Upper lobe of left lung (tissue), 6 donors: ENCODE measurements around the gene MEX3D. TPM values are rescaled to one million over a fixed set of nuclear protein-coding genes. Genes with fewer than 3 reads are reported as not detected.

Experiments
- ATAC-seq, 2 donors: fragments of 200-7000 bp; cut with Tn5 transposase; one replicate each; pipeline ENCODE4 v1.9.1; 2022; ENCODE audit warnings: mild to moderate bottlenecking in 2 of 2, moderate library complexity in 2 of 2; ENCODE audit not compliant: low FRiP score in 2 of 2
- DNase-seq, 2 donors: peaks; one replicate each; pipeline ENCODE4 v3.0.0-alpha.2; 2019 to 2020
- H3K27ac ChIP-seq, 4 donors: fragments of 200-600 bp; sonication (generic); one replicate each; pipeline ENCODE4 v1.5.1; 2016 to 2019
- H3K27me3 ChIP-seq, 4 donors: fragments of 200-600 bp; sonication (generic); one replicate each; pipeline ENCODE4 v1.5.1; 2017 to 2019
- H3K36me3 ChIP-seq, 4 donors: fragments of 200-600 bp; sonication (generic); one replicate each; pipeline ENCODE4 v1.5.1; 2016 to 2019
- H3K4me1 ChIP-seq, 4 donors: fragments of 200-600 bp; sonication (generic); one replicate each; pipeline ENCODE4 v1.5.1; 2018 to 2019
- H3K4me3 ChIP-seq, 4 donors: fragments of 200-600 bp; sonication (generic); one replicate each; pipeline ENCODE4 v1.5.1; 2017 to 2019; ENCODE audit warnings: mild to moderate bottlenecking in 2 of 4, moderate library complexity in 1 of 4
- H3K9me3 ChIP-seq, 4 donors: fragments of 200-600 bp; sonication (generic); one replicate each; pipeline ENCODE4 v1.5.1; 2018 to 2019
- EP300 ChIP-seq, 4 donors: sonication (generic); formaldehyde crosslinking; IDR thresholded peaks; one replicate each; pipeline ENCODE4 v1.5.1; 2017; ENCODE audit warnings: antibody characterized with exemption in 4 of 4, control low read depth in 2 of 4
- POLR2A ChIP-seq, 4 donors: fragments of 450-650 bp; IDR thresholded peaks; one replicate each; pipeline ENCODE4 v1.5.1; 2016 to 2017; ENCODE audit warnings: antibody characterized with exemption in 4 of 4, mild to moderate bottlenecking in 2 of 4
- POLR2AphosphoS5 ChIP-seq, 2 donors: sonication (generic); formaldehyde crosslinking; IDR thresholded peaks; one replicate each; pipeline ENCODE4 v1.5.1; 2017; ENCODE audit warnings: antibody characterized with exemption in 2 of 2
- WGBS, 2 donors: methylation state at CpG; one replicate each; pipeline ENCODE4 v1.1.5; 2017 to 2018; 5-methylcytosine and 5-hydroxymethylcytosine counted together
- total RNA-seq, 6 donors: library from RNA; depleted of rRNA in 4 of 6; stranded (reverse); fragments of >200 nt in 4 of 6; gene quantifications; one replicate each; pipeline versions ENCODE4 v1.1.0 to v1.2.1, GENCODE V29; 2016 to 2021
- TF ChIP-seq, protein P1 (sequence below), 6 experiments: fragments of 450-650 bp in 4 of 6; fragments of 200-600 bp in 2 of 6; sonication (generic) in 2 of 6; IDR thresholded peaks; one replicate each; pipeline ENCODE4 v1.5.1; 2016 to 2019; ENCODE audit warnings: antibody characterized with exemption in 6 of 6
- donor health status: DM: no; HTN: no; CAD: no; lungs with moderate emphysema.
- donor health status: DM: no; HTN: yes; CAD: no; lungs with severe emphysema.

Gene MEX3D
- total RNA-seq, 6 donors from 2014 or later: 18.0 to 43.7 (median 26.5) TPM

DNA sequence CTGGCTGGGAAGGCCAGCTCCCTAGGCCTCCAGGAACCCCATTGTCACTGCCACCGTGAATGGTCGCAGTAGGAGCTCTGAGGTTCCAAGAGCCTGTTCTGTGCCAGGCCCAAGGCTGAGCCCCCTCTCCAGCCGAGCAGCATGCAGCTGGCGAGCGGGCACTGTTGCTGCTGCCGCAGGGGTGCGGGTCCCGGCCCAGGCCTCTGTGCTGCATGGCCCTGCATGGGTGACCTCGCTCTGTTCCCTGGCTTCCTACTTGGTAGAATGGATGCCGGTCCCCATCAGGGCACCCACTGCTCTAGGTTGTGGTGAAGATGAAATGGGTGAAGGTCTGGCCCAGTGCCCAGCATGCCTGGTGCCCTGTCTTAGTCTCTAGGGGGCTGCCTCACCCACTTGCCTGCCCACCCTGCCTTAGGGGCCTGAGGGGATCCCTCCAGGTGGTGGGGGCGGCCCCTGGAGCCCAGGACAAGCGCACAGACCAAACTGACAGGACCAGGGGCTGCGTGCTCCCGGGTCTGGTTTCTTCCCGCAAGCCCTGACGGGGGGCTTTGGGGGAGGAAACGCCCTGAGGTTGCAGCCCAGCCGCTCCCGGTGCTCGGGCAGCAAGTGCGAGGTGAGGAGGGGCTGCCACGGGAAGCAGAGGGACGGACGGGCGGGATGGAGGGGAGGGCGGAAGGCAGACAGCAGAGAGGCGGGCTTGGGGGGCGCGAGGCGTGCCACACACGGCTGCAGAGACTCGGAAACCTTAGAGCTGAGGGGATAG is 45.9 kb upstream of the MEX3D start:
- TF ChIP-seq, protein P1, sequence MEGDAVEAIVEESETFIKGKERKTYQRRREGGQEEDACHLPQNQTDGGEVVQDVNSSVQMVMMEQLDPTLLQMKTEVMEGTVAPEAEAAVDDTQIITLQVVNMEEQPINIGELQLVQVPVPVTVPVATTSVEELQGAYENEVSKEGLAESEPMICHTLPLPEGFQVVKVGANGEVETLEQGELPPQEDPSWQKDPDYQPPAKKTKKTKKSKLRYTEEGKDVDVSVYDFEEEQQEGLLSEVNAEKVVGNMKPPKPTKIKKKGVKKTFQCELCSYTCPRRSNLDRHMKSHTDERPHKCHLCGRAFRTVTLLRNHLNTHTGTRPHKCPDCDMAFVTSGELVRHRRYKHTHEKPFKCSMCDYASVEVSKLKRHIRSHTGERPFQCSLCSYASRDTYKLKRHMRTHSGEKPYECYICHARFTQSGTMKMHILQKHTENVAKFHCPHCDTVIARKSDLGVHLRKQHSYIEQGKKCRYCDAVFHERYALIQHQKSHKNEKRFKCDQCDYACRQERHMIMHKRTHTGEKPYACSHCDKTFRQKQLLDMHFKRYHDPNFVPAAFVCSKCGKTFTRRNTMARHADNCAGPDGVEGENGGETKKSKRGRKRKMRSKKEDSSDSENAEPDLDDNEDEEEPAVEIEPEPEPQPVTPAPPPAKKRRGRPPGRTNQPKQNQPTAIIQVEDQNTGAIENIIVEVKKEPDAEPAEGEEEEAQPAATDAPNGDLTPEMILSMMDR (IDR thresholded peaks at IDR 0.05): no peak
- TF ChIP-seq EP300 (IDR thresholded peaks at IDR 0.05) (no peak), POLR2AphosphoS5 (IDR thresholded peaks at IDR 0.05) (no peak), POLR2A (IDR thresholded peaks at IDR 0.05) (no peak)
- H3K4me1 ChIP-seq: peaks cover 0 to 2% (median 0%) of the 10 kb centered on the region in 4 donors

DNA sequence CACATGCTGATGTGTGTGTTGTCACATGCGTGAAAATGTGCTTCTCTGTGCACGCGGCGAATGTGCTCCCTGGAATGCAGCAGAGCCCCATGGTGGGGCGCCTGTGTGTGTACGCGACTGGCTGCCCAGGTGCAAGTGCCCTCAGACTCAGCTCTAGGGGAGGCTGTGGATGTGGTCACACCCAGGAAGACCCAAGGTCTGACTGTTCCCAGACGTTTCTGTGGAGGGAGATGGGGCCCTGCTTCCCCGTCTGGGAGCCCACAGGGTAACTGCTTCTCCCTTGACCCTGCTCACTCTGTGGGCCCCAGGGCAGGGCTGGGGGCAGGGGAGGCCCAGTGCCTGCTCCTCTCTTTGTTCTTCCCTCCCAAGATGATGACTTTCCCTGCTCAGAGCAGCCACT is 45.0 kb upstream of the MEX3D start:
- Histone ChIP-seq H3K9me3 (no peaks in the 10 kb centered on the region), H3K4me1 (peaks cover 0 to 10% (median 2%) of the 10 kb centered on the region in 4 donors), H3K27me3 (no peaks in the 10 kb centered on the region), H3K27ac (no peak overlapping the region), H3K36me3 (peaks cover 8 to 62% (median 55%) of the 10 kb centered on the region in 4 donors), H3K4me3 (no peak overlapping the region)
- WGBS, 2 donors: 87 to 88% methylated on average over 7 to 9 of the region's 9 CpGs
- ATAC-seq (no peak), DNase-seq (no peak)
- no peak for TF ChIP-seq POLR2AphosphoS5 (IDR thresholded peaks at IDR 0.05)
- TF ChIP-seq EP300 (IDR thresholded peaks at IDR 0.05): no peak
- TF ChIP-seq POLR2A (IDR thresholded peaks at IDR 0.05): no peak
- TF ChIP-seq, protein P1 (IDR thresholded peaks at IDR 0.05): no peak

More for the DNA sequence above, 45.9 kb upstream of the MEX3D start:
- DNase-seq (peak in 1 of 2 donors; percentile 69), ATAC-seq (peak in 1 of 2 donors; percentile 7)
- H3K27me3 ChIP-seq: no peaks in the 10 kb centered on the region
- H3K9me3 ChIP-seq: no peaks in the 10 kb centered on the region
- WGBS, 2 donors: 92 to 93% methylated on average over 22 to 31 of the region's 32 CpGs
- H3K36me3 ChIP-seq: peaks cover 8 to 70% (median 60%) of the 10 kb centered on the region in 4 donors
- no peak overlapping the region for H3K27ac ChIP-seq
- H3K4me3 ChIP-seq: no peak overlapping the region

DNA sequence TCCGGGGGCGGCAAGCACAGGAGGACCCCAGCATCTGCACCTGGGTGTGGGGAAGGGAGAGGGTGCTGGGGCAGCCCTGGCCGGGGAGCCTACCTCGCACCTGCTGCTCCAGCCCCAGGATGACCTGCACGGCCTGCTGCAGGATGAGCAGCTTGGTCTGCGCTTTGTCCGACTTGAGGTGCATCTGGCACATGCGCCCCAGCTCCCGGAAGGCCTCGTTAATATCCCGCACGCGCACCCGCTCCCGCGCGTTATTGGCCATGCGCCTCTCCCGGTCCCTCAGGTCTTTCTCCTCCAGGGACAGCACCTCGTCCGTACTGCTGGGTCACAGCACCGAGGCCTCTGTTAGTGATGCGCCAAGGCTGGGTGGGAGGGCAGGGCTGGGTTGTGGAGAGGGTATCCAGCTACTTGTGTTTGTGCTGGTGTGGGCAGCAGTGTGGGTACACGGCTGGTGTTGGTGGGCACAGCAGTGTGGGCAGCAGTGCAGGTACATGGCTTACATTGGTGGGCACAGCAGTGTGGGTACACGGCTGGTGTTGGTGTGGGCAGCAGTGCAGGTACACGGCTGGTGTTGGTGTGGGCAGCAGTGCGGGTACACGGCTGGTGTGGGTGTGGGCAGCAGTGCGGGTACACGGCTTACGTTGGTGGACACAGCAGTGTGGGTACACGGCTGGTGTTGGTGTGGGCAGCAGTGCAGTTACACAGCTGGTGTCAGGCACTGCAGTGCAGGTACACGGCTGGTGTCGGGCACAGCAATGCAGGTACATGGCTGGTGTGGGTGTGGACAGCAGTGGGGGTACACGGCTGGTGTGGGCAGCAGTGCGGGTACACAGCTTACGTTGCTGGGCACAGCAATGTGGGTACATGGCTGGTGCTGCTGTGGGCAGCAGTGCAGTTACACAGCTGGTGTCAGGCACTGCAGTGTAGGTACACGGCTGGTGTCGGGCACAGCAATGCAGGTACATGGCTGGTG is 44.3 kb upstream of the MEX3D start:
- Histone ChIP-seq H3K27ac (no peak overlapping the region), H3K9me3 (no peaks in the 10 kb centered on the region), H3K36me3 (peaks cover 8 to 58% (median 52%) of the 10 kb centered on the region in 4 donors), H3K4me1 (peaks cover 0 to 10% (median 2%) of the 10 kb centered on the region in 4 donors), H3K4me3 (no peak overlapping the region), H3K27me3 (no peaks in the 10 kb centered on the region)
- 95% methylated on average over 24 to 39 of the region's 39 CpGs for WGBS, 2 donors
- DNase-seq (peak in 1 of 2 donors; percentile 77), ATAC-seq (no peak)
- TF ChIP-seq EP300 (IDR thresholded peaks at IDR 0.05) (no peak), POLR2AphosphoS5 (IDR thresholded peaks at IDR 0.05) (no peak), POLR2A (IDR thresholded peaks at IDR 0.05) (no peak)
- TF ChIP-seq, protein P1 (IDR thresholded peaks at IDR 0.05): no peak

DNA sequence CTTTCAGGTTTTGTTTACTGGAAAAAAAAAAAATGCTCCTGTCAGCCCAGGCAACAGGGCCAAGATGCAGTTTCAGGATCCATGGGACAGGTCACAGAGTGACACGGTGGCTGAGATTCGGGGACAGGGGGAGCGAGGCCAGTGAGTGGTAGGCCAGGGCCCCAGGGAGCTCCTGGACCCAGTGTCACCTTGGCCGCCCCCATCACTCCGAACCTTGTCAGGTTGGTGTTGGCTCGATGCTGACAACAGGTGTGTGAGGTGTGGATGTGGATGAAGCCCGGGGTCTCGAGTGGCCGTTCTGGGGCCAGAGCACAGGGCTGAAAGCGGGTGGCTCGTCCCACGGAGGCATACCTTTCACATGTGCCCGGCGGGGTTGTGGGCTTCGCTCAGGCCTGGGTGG is 43.2 kb upstream of the MEX3D start:
- no peak overlapping the region for H3K27ac ChIP-seq
- H3K4me1 ChIP-seq: peaks cover 4 to 15% (median 7%) of the 10 kb centered on the region in 4 donors
- H3K27me3 ChIP-seq: no peaks in the 10 kb centered on the region
- WGBS, 2 donors: 95 to 98% methylated on average over 14 to 15 of the region's 15 CpGs
- DNase-seq: no peak
- no peak for TF ChIP-seq EP300 (IDR thresholded peaks at IDR 0.05)
- no peak for TF ChIP-seq POLR2AphosphoS5 (IDR thresholded peaks at IDR 0.05)
- TF ChIP-seq, protein P1 (IDR thresholded peaks at IDR 0.05): no peak
- no peak overlapping the region for H3K4me3 ChIP-seq
- peaks cover 8 to 58% (median 52%) of the 10 kb centered on the region in 4 donors for H3K36me3 ChIP-seq
- no peaks in the 10 kb centered on the region for H3K9me3 ChIP-seq
- no peak for ATAC-seq
